M059J (cell line): ENCODE results near the gene ACTMAP. TPM values are rescaled to one million over a fixed set of nuclear protein-coding genes. Genes with fewer than 3 reads are reported as not detected.
A peak's percentile ranks its signal among the peaks of the same experiment; 100 is the strongest.

Experiments used
- DNase-seq: peaks from one replicate; pipeline ENCODE4 v3.0.0-alpha.2; 2012; ENCODE audit warnings: low read depth
- total RNA-seq: library from RNA; depleted of rRNA; stranded (reverse); fragments of >200 nt; shearing (Covaris generic); gene quantifications from 2 replicates; pipeline ENCODE4 v1.2.3, GENCODE V29; 2014

The ACTMAP gene
- total RNA-seq, 1 experiment from 2014 or later = 1.3 TPM

DNA sequence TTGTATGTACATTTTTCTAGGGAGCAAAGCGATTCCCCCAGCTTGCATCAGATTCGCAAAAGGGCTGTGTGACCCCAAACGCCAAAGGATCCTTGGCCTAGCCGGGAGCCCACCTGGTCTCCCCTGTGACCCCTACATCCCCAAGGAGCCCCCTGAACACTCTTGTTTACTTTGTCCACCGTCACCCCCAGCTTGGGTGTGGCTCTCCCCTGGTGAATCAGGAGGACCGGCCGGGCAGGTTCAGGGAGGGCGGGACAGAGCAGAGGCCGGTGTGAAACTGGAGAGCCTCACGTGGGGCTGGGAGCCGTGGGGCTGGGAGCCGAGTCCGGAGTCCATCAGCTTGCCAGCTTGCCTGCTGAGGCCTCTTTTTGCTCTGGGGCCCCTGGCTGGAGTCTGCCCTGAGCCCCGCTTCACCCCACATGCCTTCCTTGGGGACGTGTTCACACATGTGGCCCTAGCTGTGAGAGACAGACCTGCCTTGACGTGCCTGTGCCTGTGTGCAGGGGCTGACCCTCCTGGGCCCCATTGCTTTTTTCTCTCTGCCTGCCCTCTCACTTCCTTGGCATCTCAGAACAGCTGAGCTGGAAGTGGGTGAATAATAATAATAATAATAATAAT lies 31.4 kb downstream of the ACTMAP start:
- DNase-seq = peak; percentile 63

DNA sequence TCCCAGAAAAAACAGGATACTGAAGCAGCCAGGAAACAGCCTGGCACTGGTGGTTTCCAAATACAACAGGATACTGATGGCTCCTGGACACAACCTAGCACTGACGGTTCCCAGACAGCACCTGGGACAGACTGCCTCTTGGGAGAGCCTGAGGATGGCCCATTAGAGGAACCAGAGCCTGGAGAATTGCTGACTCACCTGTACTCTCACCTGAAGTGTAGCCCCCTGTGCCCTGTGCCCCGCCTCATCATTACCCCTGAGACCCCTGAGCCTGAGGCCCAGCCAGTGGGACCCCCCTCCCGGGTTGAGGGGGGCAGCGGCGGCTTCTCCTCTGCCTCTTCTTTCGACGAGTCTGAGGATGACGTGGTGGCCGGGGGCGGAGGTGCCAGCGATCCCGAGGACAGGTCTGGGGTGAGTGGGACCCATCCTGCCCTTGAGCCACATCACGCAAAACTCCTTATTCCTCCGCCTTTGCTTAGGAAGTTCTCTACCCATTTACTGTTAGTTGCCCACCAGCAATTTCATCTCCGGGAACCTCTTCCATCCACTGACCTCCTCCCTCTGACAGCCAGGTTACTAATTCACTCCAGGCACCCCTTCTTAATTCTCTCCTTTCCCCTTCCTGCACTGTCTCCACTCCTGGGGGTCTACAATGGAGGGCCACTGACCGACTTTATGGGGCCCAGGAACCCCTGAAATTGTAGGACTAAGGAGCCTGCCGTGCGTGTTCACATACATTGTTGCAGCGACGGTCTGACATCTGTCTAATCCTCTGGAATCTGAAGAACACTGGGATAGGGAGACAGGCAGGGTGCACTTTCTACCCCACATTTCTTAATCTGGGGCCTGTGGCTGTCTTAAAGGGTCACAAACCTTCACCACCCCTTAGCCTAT lies 32.1 kb downstream of the ACTMAP start:
- DNase-seq = peak; percentile 25

DNA sequence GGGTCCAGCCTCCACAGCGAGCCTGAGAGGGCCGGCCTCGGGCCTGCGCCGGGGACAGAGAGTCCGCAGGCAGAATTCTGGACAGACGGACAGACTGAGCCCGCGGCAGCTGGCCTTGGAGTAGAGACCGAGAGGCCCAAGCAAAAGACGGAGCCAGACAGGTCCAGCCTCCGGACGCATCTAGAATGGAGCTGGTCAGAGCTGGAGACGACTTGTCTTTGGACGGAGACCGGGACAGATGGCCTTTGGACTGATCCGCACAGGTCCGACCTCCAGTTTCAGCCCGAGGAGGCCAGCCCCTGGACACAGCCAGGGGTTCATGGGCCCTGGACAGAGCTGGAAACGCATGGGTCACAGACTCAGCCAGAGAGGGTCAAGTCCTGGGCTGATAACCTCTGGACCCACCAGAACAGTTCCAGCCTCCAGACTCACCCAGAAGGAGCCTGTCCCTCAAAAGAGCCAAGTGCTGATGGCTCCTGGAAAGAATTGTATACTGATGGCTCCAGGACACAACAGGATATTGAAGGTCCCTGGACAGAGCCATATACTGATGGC lies 32.9 kb downstream of the ACTMAP start:
- no peak for DNase-seq

DNA sequence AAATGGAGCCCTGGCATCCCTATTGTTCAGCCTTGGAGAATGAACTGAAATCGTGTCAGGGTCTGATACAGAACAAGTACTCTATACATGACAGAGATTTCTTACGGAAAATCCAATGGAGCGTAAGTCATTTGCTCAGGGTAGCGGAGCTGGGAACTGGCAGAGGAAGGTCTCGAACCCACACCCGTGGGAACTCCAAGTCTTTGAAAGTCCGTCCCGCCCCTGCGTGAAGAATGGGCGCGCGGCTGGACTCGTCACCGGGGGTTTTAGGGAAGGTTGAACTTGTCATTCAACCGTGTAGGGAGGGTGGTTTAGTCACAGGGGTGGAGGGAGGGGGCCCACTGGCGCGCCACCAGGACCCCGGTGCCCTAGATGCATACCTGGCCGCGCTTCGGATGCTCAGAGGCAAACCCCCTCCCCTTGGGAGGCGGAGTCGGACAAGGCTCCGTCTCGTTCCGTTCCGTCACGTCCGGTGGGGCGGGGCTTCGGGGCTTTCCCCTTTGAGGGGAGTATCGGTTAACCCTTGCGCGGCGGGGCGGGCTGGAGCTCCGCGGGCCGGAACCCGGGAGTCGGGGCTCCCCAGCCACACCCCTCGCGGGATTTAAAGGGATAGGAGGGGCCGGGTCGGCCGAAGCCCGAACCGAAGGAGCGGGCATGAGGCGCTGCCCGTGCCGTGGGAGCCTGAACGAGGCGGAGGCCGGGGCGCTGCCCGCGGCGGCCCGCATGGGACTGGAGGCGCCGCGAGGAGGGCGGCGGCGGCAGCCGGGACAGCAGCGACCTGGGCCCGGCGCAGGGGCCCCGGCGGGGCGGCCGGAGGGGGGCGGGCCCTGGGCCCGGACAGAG lies 33.6 kb downstream of the ACTMAP start, which contains the start of the genes COQ8B and ITPKC:
TSS of gene COQ8B (minus strand) at position 405 of the 843 bp plus-strand sequence. CDS start 2,254 bp downstream, outside the sequence.
TSS of gene ITPKC (plus strand) at position 631 of the 843 bp plus-strand sequence. CDS start at position 655, 24 bp downstream.
- peak; percentile 98 for DNase-seq

DNA sequence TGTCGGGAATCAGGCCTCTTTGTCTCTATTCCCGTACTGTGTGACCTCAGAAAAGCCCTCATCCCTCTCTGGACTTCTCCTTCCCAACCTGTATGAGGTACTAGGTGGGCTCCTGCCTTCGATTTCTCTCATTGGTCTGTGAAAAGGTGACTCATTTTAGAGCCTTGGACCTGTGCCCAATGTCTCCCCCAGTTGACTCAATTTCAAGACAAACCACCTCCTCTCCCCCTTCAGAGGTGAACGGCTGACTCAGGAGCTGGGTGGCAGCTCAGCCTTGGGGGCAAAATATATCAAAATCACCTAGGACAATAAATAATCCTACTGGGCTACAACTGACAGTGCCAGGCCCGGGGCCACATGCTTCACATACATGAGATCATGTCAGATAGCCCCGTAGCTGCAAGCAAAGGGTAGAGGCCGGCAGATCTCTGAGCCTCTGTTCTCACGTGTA lies 34.2 kb downstream of the ACTMAP start:
- DNase-seq = peak; percentile 99

DNA sequence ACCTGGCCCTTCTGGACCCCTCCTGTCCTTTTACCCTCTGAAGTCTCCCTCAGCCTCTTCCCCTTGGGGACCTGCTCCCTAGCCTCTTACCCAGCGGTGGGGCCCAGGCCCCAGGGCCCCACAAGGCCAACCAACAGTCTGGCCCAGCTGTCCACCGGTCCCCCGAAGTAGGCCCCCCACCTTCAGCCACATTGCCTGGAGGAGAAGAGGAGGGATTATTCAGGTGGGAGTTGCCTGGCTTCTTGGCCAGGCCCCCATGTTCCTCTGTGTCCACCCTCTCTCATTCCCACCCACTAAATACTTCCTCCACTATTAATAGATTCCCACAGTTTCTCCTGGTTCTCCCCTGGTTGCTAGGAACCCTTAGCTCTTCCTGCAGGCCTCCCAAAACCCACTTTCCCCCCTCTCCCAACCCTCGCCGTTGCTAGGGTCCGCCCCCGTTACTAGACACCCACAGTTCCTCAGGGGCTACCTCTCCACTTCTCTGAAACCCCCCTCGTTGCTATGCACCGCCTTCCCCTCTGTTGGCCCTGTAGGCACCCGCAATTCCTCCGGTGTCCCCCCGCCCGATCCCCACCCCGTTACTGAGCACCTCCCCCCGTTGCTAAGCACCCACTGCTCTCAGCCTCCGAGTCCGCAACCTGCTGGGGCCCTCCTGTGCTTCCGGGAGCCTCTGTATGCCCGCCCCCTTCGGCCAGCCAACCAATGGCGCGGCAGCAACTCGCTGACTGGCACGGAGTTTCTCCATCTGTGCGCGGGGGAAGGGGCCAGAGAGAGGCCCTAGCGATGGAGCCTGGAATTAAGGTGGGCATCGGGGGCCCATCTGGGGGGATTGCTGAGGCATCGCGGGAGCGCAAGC lies 35.6 kb downstream of the ACTMAP start:
- peak; percentile 93 for DNase-seq

DNA sequence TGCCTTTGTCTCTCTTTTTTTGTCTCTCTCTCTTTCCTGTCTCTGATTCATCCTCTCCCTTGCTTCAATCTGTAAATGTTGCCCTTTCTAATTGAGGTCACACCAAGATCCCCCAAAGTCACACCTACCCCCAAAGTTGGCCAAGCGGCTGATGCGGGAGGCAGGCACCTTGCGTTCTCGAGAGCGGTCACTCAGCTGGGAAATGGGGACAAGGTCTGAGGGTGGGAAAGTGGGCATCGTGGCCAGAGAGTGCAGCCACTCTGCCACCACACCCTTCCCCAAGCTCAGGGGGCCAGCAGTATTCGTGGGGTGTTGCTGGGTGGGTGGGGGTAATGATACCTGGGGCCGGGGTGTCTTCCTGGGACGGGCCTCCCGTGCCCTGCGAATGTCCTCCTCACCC lies 36.3 kb downstream of the ACTMAP start:
- no peak for DNase-seq

DNA sequence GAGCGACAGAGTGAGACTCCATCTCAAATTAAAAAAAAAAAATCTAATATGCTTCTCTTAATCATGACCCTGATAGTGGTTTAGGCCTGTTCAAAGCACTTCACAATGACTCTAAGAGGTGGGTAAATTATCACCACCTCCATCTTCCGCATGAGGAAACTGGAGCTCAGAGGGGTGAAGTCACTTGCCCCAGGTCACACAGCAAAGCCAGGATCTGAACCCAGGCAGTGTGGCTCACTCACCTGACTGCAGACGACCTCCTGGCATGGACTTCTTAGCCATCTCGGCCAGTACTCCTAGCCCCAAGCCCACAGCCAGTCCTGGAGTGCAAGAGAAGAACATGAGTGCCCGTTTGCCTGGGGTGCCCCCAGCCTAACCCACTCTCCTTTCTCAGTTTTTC lies 40.5 kb downstream of the ACTMAP start:
- DNase-seq = no peak

DNA sequence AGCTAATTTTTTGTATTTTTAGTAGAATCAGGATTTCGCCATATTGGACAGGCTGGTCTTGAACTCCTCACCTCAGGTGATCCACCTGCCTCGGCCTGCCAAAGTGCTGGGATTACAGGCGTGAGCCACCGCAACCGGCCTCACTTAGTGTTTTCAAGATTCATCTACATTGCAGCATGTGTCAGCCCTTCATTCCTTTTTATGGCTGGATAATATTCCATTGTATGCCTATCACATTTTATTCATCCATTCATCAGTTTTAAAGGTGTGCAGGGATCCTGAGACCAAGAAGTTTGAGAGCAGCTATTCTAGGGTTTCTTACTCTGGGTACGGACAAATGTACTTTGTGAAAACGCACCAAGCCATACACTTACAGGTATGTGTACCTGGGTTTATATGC lies 42.7 kb downstream of the ACTMAP start:
- no peak for DNase-seq

DNA sequence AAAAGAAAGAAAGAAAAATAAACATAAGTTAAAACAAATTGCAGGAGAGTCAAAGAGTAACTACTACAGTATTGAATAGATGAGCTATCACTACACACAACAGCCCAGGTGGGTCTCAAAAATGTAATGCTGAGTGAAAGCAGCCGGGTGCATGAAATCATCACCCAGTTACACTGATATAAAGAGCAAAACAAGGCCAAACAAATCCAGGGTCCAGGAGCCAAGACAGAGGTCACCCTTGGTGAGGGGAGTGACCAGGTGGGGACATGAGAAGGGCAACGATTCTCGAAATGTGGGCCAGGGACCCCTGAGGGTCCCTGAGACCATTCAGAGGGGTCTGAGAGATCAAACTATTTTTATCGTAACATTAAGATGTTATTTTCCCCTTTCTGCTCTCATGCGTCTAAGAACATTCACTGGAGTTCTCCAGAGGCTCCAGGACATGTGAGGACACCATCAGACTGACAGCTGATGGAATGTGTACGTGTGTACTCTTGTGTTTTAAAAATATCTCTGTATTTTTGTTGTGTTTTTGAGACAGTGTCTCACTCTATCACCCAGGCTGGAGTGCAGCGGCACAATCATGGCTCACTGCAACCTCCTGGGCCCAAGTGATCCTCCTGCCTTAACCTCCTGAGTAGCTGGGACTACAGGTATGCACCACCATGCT lies 44.2 kb downstream of the ACTMAP start:
- no peak for DNase-seq

DNA sequence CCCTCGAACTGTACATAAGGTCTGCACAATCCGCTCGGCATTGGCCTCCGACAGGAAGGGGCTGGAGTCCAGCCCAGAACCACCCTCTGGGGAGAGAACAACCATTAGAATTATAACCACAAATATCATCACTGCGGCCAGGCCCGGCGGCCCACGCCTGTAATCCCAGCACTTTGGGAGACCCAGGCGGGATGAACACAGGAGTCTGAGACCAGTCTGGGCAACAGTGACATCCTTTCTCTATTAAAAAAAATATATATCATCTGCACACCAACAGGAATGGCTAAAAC lies 45.0 kb downstream of the ACTMAP start:
- DNase-seq = no peak

DNA sequence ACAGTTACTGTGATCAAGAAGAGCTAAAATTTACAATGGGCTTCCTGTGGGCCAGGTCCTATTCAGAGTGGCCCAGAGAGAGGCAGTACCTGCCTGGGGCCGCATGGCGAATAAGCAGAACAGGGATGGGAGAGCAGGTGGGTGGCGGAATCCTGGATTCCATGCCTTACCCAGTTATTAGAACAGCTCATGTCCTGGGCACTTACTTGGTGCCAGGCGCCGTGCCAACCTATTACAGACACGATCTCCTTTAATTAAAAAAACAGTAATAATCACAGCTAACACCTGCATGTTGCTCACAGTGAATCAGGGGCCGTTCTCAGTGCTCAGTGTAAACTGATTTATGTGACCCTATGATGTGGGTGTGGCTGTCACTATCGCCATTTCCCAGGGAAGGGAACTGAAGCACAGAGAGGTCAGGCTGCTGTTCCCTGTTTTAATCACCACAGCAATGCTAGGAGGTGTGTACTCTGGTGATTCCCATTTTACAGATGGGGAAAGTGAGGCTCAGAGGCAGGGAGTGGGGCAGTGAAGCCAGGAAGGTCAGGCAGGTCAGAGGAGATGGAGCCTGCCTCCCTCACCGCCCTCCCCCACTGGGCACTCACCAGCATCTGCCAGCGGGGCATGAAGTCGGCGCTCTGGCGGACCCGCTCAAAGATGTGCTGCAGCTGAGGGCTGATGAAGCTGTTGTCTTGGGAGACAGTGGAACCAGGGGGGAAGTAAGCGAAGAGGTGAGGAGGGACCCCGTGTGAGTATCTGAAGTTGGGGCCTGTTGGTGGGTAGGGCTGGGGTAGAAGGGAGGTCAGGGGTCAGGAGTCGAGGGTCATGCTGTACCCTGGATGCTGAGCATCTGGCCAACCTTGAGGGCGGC lies 45.6 kb downstream of the ACTMAP start:
- no peak for DNase-seq

DNA sequence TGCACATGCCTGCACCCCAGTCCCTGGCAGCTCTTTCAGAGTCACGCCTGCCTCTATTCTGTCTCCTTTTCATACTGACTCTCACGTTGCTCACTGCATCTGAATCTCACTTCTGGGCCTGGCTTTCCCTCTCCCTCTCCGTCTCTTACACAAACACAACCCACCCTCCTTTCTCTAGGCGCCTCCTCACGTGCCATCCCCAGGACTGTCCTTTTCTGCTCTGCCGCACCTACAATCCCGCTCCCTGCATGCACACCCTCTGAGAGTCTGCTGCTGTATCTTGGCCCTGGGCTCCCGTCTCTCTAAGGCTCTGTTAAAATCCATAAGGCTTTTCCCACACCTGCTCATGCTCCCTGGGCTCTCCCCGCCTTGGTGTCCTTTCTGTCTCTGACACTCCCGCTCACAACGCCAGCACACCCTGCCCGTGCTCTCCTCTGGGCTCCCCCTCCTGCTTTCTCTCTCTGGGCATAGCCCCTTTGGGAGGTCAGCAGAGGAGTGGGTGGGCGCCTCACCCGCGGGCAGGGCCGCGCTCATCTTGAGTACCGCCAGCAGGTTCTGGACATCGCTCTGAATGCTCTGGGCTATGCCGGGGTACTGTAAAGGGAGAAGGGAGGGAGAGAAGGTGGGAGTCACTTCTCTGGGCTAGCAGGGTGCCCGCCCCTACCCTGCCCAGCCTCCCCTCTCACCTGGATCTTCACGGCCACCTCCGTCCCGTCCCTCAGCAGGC lies 47.1 kb downstream of the ACTMAP start:
- no peak for DNase-seq

DNA sequence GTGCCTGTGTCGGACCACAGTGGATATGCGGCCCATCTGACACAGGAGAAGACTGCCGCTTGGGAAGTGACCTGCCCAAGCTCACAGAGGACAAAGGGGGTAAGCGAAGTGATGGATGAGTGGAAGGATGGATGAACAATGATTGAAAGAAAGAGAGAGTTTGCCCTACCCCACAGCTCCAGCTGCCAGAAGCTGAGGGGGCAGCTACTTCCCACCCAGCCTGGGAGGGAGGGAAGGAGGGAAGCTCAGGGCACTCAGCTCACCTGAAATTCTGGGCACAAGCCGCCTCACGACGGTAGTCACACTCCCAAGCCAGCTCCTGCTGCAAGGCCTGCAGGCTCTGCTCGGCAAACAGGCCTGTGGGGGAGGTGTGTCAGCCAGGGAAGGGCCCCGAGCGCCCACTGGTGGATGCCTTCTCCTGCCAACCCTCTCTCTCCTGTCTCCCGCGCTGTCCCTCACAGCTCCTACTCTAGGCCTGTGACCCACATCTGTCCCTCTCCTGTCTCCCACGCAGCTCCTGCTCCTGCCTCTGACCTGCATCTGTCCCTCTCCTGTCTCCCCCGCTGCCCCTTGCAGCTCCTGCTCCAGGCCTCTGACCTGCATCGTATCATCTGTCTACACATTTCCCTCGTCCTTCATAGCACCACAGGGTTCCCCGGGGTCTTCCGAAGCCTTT lies 47.8 kb downstream of the ACTMAP start:
- no peak for DNase-seq

DNA sequence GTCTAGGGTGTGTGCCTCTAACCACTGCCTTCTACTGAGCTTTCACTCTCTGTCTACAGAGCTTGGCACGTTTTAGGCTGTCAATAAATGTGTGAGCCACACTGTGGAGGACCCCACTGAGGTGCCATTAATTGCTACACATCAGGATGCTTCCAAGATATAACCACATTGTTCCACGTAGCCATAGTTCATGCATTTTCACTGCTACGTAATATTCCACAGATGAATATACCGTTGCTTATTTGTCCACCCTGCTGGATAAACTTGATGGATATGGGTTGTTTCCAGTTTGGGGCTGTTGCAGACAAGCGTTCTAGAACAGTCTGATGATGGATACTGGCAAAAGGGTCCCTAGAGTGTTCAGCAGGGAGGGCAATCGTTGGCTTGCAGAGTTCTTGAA lies 48.5 kb downstream of the ACTMAP start:
- DNase-seq = no peak

DNA sequence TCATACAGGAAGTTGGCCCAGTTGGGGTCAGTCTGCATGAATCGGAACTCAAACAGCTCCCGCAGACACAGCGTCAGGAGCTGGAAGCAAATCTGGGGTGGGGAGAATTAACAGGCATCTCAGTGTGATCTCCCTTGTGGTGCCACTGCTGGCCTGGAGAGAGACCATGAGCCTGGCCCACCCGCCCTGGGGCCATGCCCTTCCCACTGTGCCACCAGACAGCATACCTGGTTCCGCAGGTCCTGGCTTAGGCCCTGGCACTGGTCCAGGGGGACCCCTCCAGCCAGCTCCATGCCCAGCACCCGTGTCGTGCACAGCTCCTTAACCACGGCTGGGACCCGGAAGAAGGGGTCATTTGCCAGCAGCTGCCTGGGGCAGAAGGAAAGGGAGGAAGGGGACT lies 50.2 kb downstream of the ACTMAP start:
- no peak for DNase-seq

DNA sequence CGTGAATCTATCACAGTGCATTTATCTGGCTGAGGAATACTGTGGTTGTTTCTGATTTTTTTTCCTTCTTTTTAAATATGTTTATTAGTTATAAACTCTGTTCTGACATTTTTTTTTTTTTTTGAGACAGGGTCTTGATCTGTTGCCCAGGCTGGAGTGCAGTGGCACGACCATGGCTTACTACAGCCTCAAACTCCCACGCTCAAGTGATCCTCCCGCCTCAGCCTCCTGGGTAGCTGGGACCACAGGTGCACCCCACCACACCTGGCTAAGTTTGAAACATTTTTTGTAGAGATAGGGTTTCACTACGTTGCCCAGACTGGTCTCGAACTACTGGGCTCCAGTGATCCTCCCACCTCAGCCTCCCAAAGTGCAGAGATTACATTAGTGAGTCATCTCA lies 53.3 kb downstream of the ACTMAP start:
- no peak for DNase-seq

DNA sequence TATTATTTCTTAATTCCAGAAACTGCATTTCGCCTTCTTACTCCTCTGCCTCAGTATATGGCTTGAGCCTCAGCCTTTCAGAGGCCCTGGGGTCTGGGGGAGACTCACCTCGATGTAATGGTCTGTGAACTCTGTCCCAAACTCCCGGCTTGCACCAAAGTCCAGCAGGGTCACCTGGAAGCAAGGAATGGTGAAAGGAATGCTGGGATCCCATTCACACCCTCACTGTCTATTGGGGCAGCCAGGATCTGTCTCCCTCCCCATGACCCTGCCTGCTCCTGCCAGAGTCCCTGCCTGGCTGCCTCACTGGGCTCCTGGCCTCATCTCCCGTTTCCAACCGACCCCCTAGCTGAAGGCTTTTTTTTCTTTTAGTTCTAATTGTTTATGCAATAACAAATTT lies 54.4 kb downstream of the ACTMAP start:
- DNase-seq = no peak
